Breast epithelium (tissue), 3 donors: ENCODE data around the gene RBBP8NL.

Source experiments
- CTCF ChIP-seq, 3 donors: fragments of 450-650 bp; IDR thresholded peaks; one replicate each; pipeline ENCODE4 v1.5.1; 2016 to 2017; ENCODE audit warnings: antibody characterized with exemption in 3 of 3, mild to moderate bottlenecking in 3 of 3, moderate library complexity in 3 of 3
- POLR2A ChIP-seq: fragments of 450-650 bp; IDR thresholded peaks from one replicate; pipeline ENCODE4 v1.6.1; 2016; ENCODE audit warnings: antibody characterized with exemption, mild to moderate bottlenecking, moderate library complexity

- TF ChIP-seq CTCF (IDR thresholded peaks at IDR 0.05) = no peak
- TF ChIP-seq POLR2A = no peak
These were observed 43.1 kb upstream of the RBBP8NL start for GRCh38 chr20:62470459-62470858.
